DOHH2 (cell line): ENCODE results near the gene ACSL1.

ENCODE experiments used
- H3F3A ChIP-seq: fragments of 200-600 bp; sonication (generic), shearing (Covaris generic); 2 replicates; pipeline ENCODE4 v1.6.0; 2016; ENCODE audit warnings: antibody characterized with exemption, mild to moderate bottlenecking; ENCODE audit not compliant: control insufficient read depth, insufficient read depth
- H3K27ac ChIP-seq: fragments of 200-600 bp; sonication (generic); 2 replicates; pipeline ENCODE4 v1.5.1; 2014; ENCODE audit warnings: low read depth, mild to moderate bottlenecking, low read length, moderate library complexity
- H3K27me3 ChIP-seq: fragments of 200-600 bp; sonication (generic); 2 replicates; pipeline ENCODE4 v1.6.1; 2014; ENCODE audit warnings: mild to moderate bottlenecking, low read length, mixed read lengths; ENCODE audit not compliant: control insufficient read depth
- H3K36me3 ChIP-seq: fragments of 200-600 bp; sonication (generic); 2 replicates; pipeline ENCODE4 v1.6.1; 2014; ENCODE audit warnings: mild to moderate bottlenecking, low read length, moderate library complexity, mixed read lengths; ENCODE audit not compliant: control insufficient read depth
- H3K4me1 ChIP-seq: fragments of 200-600 bp; sonication (generic); 2 replicates; pipeline ENCODE4 v1.6.1; 2014; ENCODE audit warnings: mild to moderate bottlenecking, low read length, mixed read lengths; ENCODE audit not compliant: control insufficient read depth
- H3K4me2 ChIP-seq: fragments of 200-600 bp; sonication (generic); 2 replicates; pipeline ENCODE4 v1.6.0; 2014; ENCODE audit warnings: mild to moderate bottlenecking, low read length, moderate library complexity
- H3K4me3 ChIP-seq: fragments of 200-600 bp; sonication (generic); 2 replicates; pipeline ENCODE4 v1.5.1; 2014; ENCODE audit warnings: mild to moderate bottlenecking, low read length, mixed read lengths
- H3K79me2 ChIP-seq: fragments of 200-600 bp; sonication (generic); 2 replicates; pipeline ENCODE4 v1.6.1; 2014; ENCODE audit warnings: mild to moderate bottlenecking, low read length, mixed read lengths; ENCODE audit not compliant: control insufficient read depth
- H3K9me2 ChIP-seq: fragments of 200-600 bp; sonication (generic); replicated peaks from 2 replicates; pipeline ENCODE4 v1.6.1; 2014; ENCODE audit warnings: mild to moderate bottlenecking, low read length, mixed read lengths; ENCODE audit not compliant: control insufficient read depth
- H3K9me3 ChIP-seq: fragments of 200-600 bp; sonication (generic); 2 replicates; pipeline ENCODE4 v1.6.1; 2014; ENCODE audit warnings: antibody characterized with exemption, low read length, mixed read lengths; ENCODE audit not compliant: control insufficient read depth, insufficient read depth
- H4K20me1 ChIP-seq: fragments of 200-600 bp; sonication (generic); 2 replicates; pipeline ENCODE4 v1.6.0; 2014; ENCODE audit warnings: low read depth, mild to moderate bottlenecking, antibody characterized with exemption, low read length, moderate library complexity; ENCODE audit not compliant: control insufficient read depth, insufficient read depth
- CTCF ChIP-seq: fragments of 200-600 bp; sonication (generic); IDR thresholded peaks from one replicate; pipeline ENCODE4 v1.5.1; 2014; ENCODE audit warnings: antibody characterized with exemption, mild to moderate bottlenecking, low read depth, low read length; ENCODE audit not compliant: poor library complexity, severe bottlenecking
- EZH2phosphoT487 ChIP-seq: fragments of 200-600 bp; sonication (generic); IDR thresholded peaks from 2 replicates; pipeline ENCODE4 v1.6.1; 2017; ENCODE audit warnings: borderline replicate concordance, mild to moderate bottlenecking, antibody characterized with exemption, low read length, moderate library complexity, mixed read lengths

ACSL1 gene

GRCh38 chr4:184860018-184860779 is 34.4 kb upstream of the ACSL1 start:
- H3K9me3 ChIP-seq = no peaks in the 10 kb centered on the region
- H3K27ac ChIP-seq = no peak overlapping the region
- TF ChIP-seq CTCF = no peak
- TF ChIP-seq EZH2phosphoT487 = no peak
- H3F3A ChIP-seq = no peaks in the 10 kb centered on the region
- H3K4me2 ChIP-seq = no peak overlapping the region
- no peaks in the 10 kb centered on the region for H3K36me3 ChIP-seq
- H3K4me1 ChIP-seq = peaks cover 11% of the 10 kb centered on the region
- no peak overlapping the region for H3K4me3 ChIP-seq
- H3K9me2 ChIP-seq = no peaks in the 10 kb centered on the region
- H4K20me1 ChIP-seq = no peaks in the 10 kb centered on the region
- H3K79me2 ChIP-seq = no peaks in the 10 kb centered on the region
- H3K27me3 ChIP-seq = peaks cover 17% of the 10 kb centered on the region

DNA sequence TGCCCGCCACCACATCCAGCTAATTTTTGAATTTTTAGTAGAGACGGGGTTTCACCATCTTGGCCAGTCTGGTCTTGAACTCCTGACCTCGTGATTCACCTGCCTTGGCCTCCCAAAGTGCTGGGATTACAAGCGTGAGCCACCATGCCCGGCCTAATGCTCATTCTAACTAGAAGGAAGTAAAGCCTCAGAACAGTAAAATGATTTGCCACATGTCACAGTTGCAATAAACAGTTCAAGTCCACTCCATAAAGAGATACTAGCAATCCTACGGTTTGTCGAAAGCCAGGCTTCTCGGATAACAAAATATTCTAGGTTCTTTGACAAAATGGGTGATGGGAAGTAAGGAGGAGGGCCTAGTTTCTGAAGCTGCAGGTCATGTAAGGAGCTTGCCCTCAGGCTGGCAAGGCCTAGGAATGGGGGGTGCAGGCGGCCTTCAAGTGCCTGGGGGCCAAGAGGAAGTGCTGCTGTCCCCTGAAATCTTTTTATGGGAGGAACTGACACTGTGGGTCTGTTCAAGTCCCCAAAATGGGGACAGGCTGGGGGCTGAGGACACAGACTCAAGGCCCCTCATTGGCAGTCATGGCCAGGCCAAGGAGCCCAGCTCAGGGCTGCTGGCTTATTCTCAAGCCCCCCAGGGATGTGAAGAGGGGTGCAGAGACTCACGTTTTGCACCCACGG is 31.8 kb upstream of the ACSL1 start:
- H3K9me2 ChIP-seq = no peaks in the 10 kb centered on the region
- peaks cover 12% of the 10 kb centered on the region for H3K27me3 ChIP-seq
- H3K9me3 ChIP-seq = no peaks in the 10 kb centered on the region
- no peak overlapping the region for H3K4me2 ChIP-seq
- no peaks in the 10 kb centered on the region for H3F3A ChIP-seq
- H3K4me3 ChIP-seq = no peak overlapping the region
- no peak overlapping the region for H3K27ac ChIP-seq
- H3K4me1 ChIP-seq = peaks cover 23% of the 10 kb centered on the region
- no peaks in the 10 kb centered on the region for H3K36me3 ChIP-seq
- no peaks in the 10 kb centered on the region for H4K20me1 ChIP-seq
- no peaks in the 10 kb centered on the region for H3K79me2 ChIP-seq
- TF ChIP-seq EZH2phosphoT487 (no peak), CTCF (no peak)

DNA sequence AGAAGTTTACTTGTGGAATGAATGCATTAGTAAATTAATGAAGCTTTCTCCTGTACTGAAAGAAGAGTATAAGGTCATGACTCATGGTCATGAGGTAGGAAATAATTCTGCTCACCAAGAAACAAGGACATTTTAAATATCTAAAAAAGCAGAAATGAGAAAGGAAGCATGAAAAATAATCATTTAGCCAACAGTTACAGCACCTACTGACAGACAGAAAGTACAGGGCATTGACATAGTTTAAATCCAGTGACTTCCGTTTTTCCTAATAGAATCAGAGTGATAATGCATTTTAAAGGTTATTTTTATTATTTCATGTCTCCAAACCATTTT is 30.5 kb upstream of the ACSL1 start:
- Histone ChIP-seq H3K4me3 (no peak overlapping the region), H3K27ac (no peak overlapping the region), H3F3A (peaks cover 1% of the 10 kb centered on the region; the same call in 1 of the 2 replicates), H3K79me2 (no peaks in the 10 kb centered on the region), H3K4me2 (no peak overlapping the region), H3K27me3 (peaks cover 5% of the 10 kb centered on the region), H3K9me3 (no peaks in the 10 kb centered on the region), H3K9me2 (no peaks in the 10 kb centered on the region), H3K36me3 (no peaks in the 10 kb centered on the region), H4K20me1 (no peaks in the 10 kb centered on the region), H3K4me1 (peaks cover 36% of the 10 kb centered on the region)
- TF ChIP-seq EZH2phosphoT487 (no peak), CTCF (no peak)
